Fibroblast of the aortic adventitia (primary cell): ENCODE data around the gene PLPP1. TPM values are rescaled to one million over a fixed set of nuclear protein-coding genes. Genes with fewer than 3 reads are reported as not detected.
"Not testable (repeated sequence)": the region's sequence is repeated elsewhere in the genome, so short reads cannot be mapped to it uniquely, and the experiment has no call there.

Experiments used
- DNase-seq: peaks from one replicate; pipeline ENCODE4 v3.0.0-alpha.2; 2010; ENCODE audit warnings: low read depth
- H3K4me3 ChIP-seq: 2 replicates; pipeline ENCODE4 v1.5.1; 2011; ENCODE audit warnings: low read depth, mild to moderate bottlenecking, control low read depth, low read length, moderate library complexity
- total RNA-seq: library from RNA; depleted of rRNA; stranded (reverse); fragments of >200 nt; gene quantifications from 2 replicates; pipeline ENCODE4 v1.2.3, GENCODE V29; 2012; ENCODE audit warnings: low replicate concordance
- TF ChIP-seq, protein P1 (sequence below): IDR thresholded peaks from 2 replicates; pipeline ENCODE4 v1.5.1; 2011; ENCODE audit warnings: mild to moderate bottlenecking, low read length, control low read depth, inconsistent platforms; ENCODE audit not compliant: insufficient read depth

PLPP1 gene
- total RNA-seq, 1 donor: 71.8 TPM

DNA sequence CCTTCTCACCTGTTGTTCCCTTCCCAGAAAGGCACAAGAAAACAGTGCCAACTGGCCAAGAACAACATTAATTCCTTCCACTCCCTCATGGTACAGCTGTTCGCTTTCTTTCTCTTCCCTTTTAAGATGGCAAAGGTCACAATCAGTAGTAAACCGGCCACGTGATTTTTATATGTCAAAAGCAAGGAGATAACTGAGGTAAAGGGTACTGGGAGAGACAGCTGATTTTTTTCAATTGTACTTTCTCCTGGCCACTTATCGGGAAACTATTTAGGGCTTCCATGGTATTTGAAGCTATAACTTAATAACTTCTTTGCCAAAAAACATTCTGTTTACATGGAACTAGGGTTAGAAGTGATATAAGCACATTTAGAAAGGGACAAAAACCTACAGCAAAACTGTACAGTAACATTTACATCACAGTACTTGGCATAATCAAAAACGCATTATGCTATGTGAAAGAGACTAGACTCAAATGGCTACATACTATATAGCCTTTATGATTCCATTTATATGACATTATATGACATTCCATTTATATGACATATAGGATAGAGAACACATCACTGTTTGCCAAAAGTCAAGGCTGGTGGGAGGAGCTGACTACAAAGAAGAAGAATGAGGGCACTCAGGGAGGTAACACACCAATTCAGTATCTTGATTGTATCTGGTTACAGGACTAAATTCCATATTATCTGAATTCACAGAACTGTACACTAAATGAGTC is 24.8 kb downstream of the PLPP1 start:
- no peak overlapping the region for H3K4me3 ChIP-seq
- TF ChIP-seq, protein P1, sequence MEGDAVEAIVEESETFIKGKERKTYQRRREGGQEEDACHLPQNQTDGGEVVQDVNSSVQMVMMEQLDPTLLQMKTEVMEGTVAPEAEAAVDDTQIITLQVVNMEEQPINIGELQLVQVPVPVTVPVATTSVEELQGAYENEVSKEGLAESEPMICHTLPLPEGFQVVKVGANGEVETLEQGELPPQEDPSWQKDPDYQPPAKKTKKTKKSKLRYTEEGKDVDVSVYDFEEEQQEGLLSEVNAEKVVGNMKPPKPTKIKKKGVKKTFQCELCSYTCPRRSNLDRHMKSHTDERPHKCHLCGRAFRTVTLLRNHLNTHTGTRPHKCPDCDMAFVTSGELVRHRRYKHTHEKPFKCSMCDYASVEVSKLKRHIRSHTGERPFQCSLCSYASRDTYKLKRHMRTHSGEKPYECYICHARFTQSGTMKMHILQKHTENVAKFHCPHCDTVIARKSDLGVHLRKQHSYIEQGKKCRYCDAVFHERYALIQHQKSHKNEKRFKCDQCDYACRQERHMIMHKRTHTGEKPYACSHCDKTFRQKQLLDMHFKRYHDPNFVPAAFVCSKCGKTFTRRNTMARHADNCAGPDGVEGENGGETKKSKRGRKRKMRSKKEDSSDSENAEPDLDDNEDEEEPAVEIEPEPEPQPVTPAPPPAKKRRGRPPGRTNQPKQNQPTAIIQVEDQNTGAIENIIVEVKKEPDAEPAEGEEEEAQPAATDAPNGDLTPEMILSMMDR: no peak
- peak; percentile 8 for DNase-seq

DNA sequence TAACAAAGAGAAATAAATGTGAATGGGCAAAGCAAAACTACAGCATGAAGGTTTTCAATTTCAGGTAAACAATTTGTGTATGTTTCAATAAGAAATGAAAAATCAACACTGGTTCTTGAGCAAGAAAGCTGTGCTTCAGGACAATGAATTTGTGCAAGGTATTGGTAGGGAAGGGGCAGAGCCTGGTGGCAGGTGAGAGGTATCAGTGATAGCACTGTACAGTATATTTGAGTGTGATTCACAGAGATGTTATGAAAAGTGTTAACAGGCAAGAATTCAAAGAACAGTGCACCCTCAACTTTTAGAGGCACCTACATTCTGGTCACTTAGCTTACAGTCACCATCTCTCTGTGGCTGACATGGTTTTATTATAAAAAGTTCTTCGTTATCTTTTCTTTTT is 25.7 kb downstream of the PLPP1 start:
- no peak overlapping the region for H3K4me3 ChIP-seq
- TF ChIP-seq, protein P1: no peak
- no peak for DNase-seq

DNA sequence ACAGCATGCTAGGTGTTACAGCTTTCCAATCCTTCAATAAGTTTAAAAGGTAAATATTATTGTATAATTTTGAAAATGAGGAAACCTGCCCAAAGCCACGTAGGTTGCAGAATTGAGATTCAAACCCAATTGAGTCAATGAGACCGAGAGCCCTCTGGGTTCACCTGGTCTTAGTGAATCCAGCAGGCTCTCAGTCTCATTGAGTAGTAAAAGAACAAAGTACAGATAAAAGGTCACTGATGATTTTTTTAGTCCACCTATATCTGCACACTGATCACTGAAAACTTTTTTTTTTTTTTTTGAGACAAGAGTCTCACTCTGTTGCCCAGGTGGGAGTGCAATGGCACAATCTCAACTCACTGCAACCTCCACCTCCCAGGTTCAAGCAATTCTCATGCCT is 27.2 kb downstream of the PLPP1 start:
- H3K4me3 ChIP-seq: no peak overlapping the region
- no peak for DNase-seq
- TF ChIP-seq, protein P1: no peak

DNA sequence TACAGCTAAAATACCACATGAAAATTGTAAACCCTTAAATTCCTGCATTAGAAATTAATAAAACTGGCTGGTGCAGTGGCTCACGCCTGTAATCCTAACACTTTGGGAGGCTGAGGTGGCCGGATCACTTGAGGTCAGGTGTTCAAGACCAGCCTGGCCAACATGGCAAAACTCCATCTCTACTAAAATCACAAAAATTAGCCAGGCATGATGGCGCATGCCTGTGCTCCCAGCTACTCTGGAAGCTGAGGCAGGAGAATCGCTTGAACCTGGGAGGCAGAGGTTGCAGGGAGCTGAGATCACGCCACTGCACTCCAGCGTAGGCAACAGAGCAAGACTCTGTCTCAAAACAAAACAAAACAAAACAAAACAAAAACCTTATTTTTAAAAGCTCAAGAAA is 29.1 kb downstream of the PLPP1 start:
- H3K4me3 ChIP-seq, DNase-seq: not testable (repeated sequence)

DNA sequence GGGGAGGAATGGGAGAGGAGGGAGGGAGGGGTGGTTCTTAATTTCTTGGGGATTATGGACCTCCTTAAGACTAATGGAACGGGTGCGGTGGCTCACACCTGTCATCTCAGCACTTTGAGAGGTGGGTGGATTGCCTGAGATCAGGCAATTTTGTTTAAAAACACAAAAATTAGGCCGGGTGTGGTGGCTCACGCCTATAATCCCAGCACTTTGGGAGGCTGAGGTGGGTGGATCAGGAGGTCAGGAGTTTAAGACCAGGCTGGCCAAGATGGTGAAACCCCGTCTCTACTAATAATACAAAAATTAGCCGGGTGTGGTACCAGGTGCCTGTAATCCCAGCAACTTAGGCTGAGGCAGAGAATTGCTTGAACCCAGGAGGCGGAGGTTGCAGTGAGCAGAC is 30.8 kb downstream of the PLPP1 start:
- not testable (repeated sequence) for DNase-seq, H3K4me3 ChIP-seq

DNA sequence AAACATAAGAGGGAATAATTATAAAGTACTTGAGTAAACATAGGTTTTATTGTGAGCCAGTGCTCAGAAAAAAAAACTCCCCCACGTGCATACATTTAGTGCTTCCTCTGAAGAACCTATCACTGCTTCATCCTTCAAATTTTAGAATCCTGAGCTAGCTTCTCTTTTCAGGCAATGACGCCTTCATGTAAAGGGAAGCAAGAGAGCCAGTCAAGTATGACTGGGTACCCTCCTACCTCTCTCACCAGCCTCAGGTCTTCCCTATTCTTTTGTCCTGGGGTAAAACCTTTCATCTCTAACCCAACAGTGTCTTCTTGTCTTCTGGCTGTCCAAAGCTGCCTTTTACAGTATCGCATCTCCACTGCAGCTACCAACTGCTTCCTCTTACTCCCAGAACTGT is 32.0 kb downstream of the PLPP1 start:
- no peak for DNase-seq
- H3K4me3 ChIP-seq: no peak overlapping the region
- TF ChIP-seq, protein P1: no peak

DNA sequence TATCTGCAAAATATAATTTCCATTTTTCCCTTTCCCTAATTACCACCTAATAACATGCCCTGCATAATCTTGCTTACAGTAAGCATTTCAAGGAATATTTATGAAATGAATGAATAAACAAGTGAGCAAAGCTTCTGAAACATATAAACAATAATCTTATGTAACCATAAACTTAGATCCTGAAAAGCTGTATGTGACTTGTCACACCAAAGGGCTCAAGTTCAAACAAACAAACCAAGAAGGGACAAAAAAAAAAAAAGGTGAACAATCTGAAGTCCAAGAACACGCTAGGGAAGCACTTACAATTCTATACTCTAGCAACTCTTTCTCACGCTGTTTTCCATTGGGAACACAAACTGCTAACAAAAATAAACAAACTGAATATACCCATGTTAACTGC is 36.3 kb downstream of the PLPP1 start:
- TF ChIP-seq, protein P1: no peak
- DNase-seq: no peak
- no peak overlapping the region for H3K4me3 ChIP-seq

DNA sequence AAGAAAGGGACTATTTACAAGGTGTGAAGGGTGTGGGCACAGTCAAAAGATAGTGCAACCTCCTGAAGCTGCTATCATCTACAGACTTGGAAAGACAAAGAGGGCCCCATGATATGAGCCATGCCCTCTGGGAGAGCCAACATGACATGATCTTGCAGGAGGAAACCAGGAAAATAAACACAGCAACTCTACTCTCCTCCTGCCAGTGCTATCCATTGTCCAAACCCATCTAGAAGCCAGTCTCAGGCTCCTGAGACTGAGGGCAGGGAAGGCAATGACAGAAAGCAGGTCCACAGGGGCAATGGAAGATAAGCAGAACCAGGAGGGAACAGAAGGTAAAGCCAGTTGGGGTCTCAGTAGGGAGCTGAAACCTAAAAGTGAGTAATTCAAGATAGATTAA is 37.1 kb downstream of the PLPP1 start:
- TF ChIP-seq, protein P1: no peak
- no peak overlapping the region for H3K4me3 ChIP-seq
- DNase-seq: no peak
